Testis (tissue), 3 donors: ENCODE measurements around the gene EMP1. TPM values are rescaled to one million over a fixed set of nuclear protein-coding genes. Genes with fewer than 3 reads are reported as not detected.

ENCODE experiments used
- DNase-seq: peaks from one replicate; pipeline ENCODE4 v3.0.0-alpha.2; 2019
- H3K27ac ChIP-seq, 2 donors: fragments of 200-600 bp; sonication (generic); one replicate each; pipeline ENCODE4 v1.5.1; 2019
- H3K27me3 ChIP-seq: fragments of 200-600 bp; sonication (generic); one replicate; pipeline ENCODE4 v1.5.1; 2019
- H3K36me3 ChIP-seq: fragments of 200-600 bp; sonication (generic); one replicate; pipeline ENCODE4 v1.5.1; 2017; ENCODE audit warnings: low read depth; ENCODE audit errors: missing control alignments
- H3K4me1 ChIP-seq: fragments of 200-600 bp; sonication (generic); one replicate; pipeline ENCODE4 v1.5.1; 2019
- H3K4me3 ChIP-seq, 2 donors: fragments of 200-600 bp; sonication (generic); one replicate each; pipeline ENCODE4 v1.5.1; 2017 to 2019
- H3K9me3 ChIP-seq: fragments of 200-600 bp; sonication (generic); one replicate; pipeline ENCODE4 v1.5.1; 2017
- CTCF ChIP-seq, 3 experiments: fragments of 450-650 bp in 2 of 3; fragments of 200-600 bp in 1 of 3; sonication (generic) in 1 of 3; IDR thresholded peaks; one replicate each; pipeline ENCODE4 v1.5.1; 2016 to 2019; ENCODE audit warnings: antibody characterized with exemption in 3 of 3, mild to moderate bottlenecking in 2 of 3, moderate library complexity in 1 of 3
- POLR2A ChIP-seq: fragments of 450-650 bp; IDR thresholded peaks from one replicate; pipeline ENCODE4 v1.6.1; 2017; ENCODE audit warnings: antibody characterized with exemption, mild to moderate bottlenecking, moderate library complexity
- WGBS, 2 donors: methylation state at CpG; one replicate each; pipeline ENCODE4 v1.1.5; 2018; 5-methylcytosine and 5-hydroxymethylcytosine counted together
- intact Hi-C: fragments of 100-400 bp; cut with DNase I; formaldehyde crosslinking; loops from one replicate; pipeline ENCODE4 v1.15.1; 2023; ENCODE audit warnings: low total_unique reads
- polyA plus RNA-seq: library from polyadenylated mRNA; stranded (reverse); fragments of 350-450 nt; fragmentation: Illumina TruSeq; extraction: RNeasy Lipid Tissue Mini Kit (QIAGEN cat#74804); gene quantifications from one replicate; pipeline ENCODE4 v1.2.3, GENCODE V29; 2014; ENCODE audit warnings: low read depth, low replicate concordance; ENCODE audit not compliant: insufficient read depth
- total RNA-seq, 2 donors: library from RNA; depleted of rRNA; stranded (reverse); fragments of >200 nt; gene quantifications; one replicate each; pipeline ENCODE4 v1.2.3, GENCODE V29; 2016

The EMP1 gene
- total and polyA plus RNA-seq, 3 donors from 2014 or later: 14.1 to 59.4 (median 29.2) TPM

GRCh38 chr12:13205809-13206559, 9.5 kb downstream of the EMP1 start:
- Histone ChIP-seq H3K27me3 (no peaks in the 10 kb centered on the region), H3K4me1 (peaks cover 7% of the 10 kb centered on the region), H3K9me3 (no peaks in the 10 kb centered on the region), H3K27ac (no peak overlapping the region), H3K36me3 (no peaks in the 10 kb centered on the region), H3K4me3 (no peak overlapping the region)
- 58 to 72% methylated on average over 3 of the region's 3 CpGs for WGBS, 2 donors
- intact Hi-C loops: loop anchor here (10.0 kb wide), 1 partner anchor 291 kb away; no protein-coding TSS in a partner anchor
- DNase-seq: no peak
- TF ChIP-seq CTCF (IDR thresholded peaks at IDR 0.05) (no peak), POLR2A (no peak)

DNA sequence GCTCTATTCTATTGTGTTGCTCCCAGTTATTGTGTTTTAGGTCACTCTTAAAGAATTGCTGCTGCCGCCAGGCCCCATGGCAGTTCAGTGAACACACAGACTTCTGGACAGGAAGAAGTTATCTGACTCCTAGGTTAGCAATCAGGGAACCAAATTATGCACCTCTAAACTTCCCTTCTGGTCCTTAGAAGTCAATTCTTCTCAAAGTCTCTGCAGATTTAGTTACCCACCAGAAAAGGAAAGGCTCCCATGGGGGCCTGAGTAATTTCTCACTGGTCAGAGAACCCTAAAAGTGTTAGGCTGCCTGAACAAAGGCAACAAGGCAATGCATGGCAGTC, 10.0 kb downstream of the EMP1 start:
- Histone ChIP-seq H3K4me1 (peaks cover 7% of the 10 kb centered on the region), H3K27me3 (no peaks in the 10 kb centered on the region), H3K9me3 (no peaks in the 10 kb centered on the region), H3K27ac (no peak overlapping the region), H3K4me3 (no peak overlapping the region), H3K36me3 (no peaks in the 10 kb centered on the region)
- no peak for DNase-seq
- 64 to 80% methylated on average over 1 of the region's 1 CpG for WGBS, 2 donors
- TF ChIP-seq POLR2A (no peak), CTCF (IDR thresholded peaks at IDR 0.05) (no peak)
- intact Hi-C loops: loop anchor here (10.0 kb wide), 1 partner anchor 292 kb away; no protein-coding TSS in a partner anchor

DNA sequence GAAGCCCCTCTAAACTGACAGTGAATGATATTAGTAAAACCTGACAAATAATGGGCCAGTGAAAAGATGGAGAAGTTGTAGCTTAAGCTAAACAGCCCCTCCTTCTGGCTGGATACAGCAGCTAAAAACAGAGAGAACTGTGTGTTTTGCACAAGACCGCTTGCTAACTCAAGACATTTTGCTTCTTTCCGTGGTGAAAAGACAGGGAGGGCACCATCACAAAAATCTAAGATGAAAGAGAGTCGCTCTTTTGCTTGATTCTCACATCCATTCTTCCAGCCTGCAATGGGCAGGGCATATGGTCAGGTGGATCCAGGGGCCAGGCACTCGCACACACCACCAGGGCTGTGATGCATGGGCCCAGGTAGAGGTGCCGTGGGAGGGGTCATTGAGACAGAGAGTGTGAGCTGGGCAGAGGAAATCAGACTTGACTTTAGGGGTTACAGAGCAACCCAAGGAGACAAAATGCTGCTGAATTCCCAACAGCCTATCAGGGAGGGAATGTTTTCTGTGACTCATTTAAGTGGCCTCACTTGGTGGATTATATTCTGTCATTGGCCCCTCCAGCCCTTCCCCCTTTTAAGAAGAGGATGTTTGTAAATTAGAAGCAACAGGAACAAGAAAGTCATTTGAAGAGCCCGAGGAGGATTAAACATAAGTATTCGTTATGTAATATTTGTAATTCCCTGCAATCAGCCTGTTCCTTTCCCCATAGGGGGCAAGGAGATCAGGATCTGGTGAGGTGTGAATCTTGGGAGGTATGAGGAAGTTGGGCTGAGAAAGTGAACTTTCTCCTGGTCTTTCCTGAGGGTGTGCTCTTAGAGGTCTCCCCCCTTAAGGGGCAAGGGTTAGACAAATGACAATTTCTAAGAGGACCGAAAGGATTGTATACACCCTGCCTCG, 12.3 kb downstream of the EMP1 start:
- H3K4me3 ChIP-seq: no peak overlapping the region
- H3K4me1 ChIP-seq: peaks cover 7% of the 10 kb centered on the region
- H3K9me3 ChIP-seq: no peaks in the 10 kb centered on the region
- no peak overlapping the region for H3K27ac ChIP-seq
- DNase-seq: peak; percentile 37
- H3K27me3 ChIP-seq: no peaks in the 10 kb centered on the region
- no peaks in the 10 kb centered on the region for H3K36me3 ChIP-seq
- whole genome bisulfite sequencing, 2 donors: 81 to 87% methylated on average over 9 of the region's 9 CpGs
- TF ChIP-seq CTCF (IDR thresholded peaks at IDR 0.05): peak in 2 of 3 experiments; percentile 25 to 38
- no peak for TF ChIP-seq POLR2A
- intact Hi-C loops: loop anchor here (10.0 kb wide), 1 partner anchor 294 kb away; no protein-coding TSS in a partner anchor

DNA sequence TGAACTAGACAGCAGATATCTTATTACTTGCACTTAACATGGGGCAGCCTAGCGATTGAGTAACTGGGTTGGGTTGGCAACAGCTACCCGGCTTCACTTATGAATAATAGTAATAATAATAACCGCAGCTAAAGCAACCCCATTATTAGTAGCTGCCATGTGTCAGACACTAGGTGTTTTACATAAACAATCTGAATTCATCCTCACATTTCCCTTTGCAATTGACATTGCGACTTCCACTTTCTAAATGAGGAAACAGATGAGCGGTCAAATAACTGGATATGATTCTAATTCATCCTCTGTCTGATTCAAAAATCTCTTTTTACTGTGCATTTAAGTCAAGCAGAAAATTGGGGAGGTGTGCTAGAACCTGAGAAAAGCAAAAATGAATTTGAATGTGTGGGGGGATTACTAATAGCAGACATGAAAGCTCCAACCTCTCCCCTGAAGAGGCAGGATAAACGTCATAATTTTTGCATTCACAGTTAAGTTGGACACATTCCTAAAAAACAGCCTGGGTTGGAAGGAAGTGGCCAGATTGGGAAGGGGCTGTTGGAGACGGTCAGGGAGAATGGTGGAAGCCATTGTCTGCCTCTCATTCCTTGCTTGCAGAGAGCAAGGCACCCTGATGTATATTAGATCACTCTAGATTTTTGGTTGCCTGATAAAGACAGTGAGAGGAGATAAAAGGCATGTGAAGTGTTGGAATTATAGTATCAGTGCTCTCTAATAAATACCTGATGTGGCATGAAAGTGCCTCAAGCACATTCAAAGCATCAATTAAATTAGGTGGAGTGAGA, 13.1 kb downstream of the EMP1 start:
- H3K36me3 ChIP-seq: no peaks in the 10 kb centered on the region
- TF ChIP-seq POLR2A (no peak), CTCF (IDR thresholded peaks at IDR 0.05) (no peak)
- no peak for DNase-seq
- no peaks in the 10 kb centered on the region for H3K9me3 ChIP-seq
- H3K27me3 ChIP-seq: no peaks in the 10 kb centered on the region
- peaks cover 7% of the 10 kb centered on the region for H3K4me1 ChIP-seq
- intact Hi-C loops: loop anchor here (10.0 kb wide), 1 partner anchor 295 kb away; no protein-coding TSS in a partner anchor
- no peak overlapping the region for H3K4me3 ChIP-seq
- no peak overlapping the region for H3K27ac ChIP-seq
- WGBS, 2 donors: 71 to 77% methylated on average over 7 of the region's 7 CpGs
